Skeletal muscle satellite cell (primary cell): Measurements from ENCODE around the gene NXPH1. TPM values are rescaled to one million over a fixed set of nuclear protein-coding genes. Genes with fewer than 3 reads are reported as not detected.

ENCODE experiments used
- H3K27me3 ChIP-seq: 2 replicates; pipeline ENCODE4 v1.7.0; 2013; ENCODE audit warnings: low read length; ENCODE audit not compliant: control insufficient read depth, insufficient read depth
- H3K36me3 ChIP-seq: 2 replicates; pipeline ENCODE4 v1.7.0; 2013; ENCODE audit warnings: mild to moderate bottlenecking, control low read depth, low read length; ENCODE audit not compliant: insufficient read depth
- H3K4me1 ChIP-seq: 2 replicates; pipeline ENCODE4 v1.7.0; 2013; ENCODE audit warnings: low read length; ENCODE audit not compliant: control insufficient read depth, insufficient read depth
- H3K4me2 ChIP-seq: 2 replicates; pipeline ENCODE4 v1.7.0; 2013; ENCODE audit warnings: mild to moderate bottlenecking, low read length
- H3K4me3 ChIP-seq: 2 replicates; pipeline ENCODE4 v1.7.0; 2013; ENCODE audit warnings: low read length
- H3K9ac ChIP-seq: 2 replicates; pipeline ENCODE4 v1.7.0; 2013; ENCODE audit warnings: mild to moderate bottlenecking, low read depth, low read length, moderate library complexity
- H3K9me3 ChIP-seq: replicated peaks from 2 replicates; pipeline ENCODE4 v1.7.0; 2013; ENCODE audit warnings: mild to moderate bottlenecking, control low read depth, low read length
- total RNA-seq: library from RNA; depleted of rRNA; stranded (reverse); fragments of >200 nt; gene quantifications from 2 replicates; pipeline ENCODE4 v1.2.3, GENCODE V29; 2012; rRNA removed

Gene NXPH1
- not detected in 2 replicates for total RNA-seq

- Histone ChIP-seq H3K4me3 (no peak within 1 kb of the TSS), H3K27me3 (peaks cover 58% of the 10 kb centered on the region), H3K9me3 (no peaks in the 10 kb centered on the region), H3K4me1 (no peaks in the 10 kb centered on the region), H3K9ac (no peak within 1 kb of the TSS), H3K36me3 (no peaks in the 10 kb centered on the region), H3K4me2 (no peak within 1 kb of the TSS)
Measured at GRCh38 chr7:8433477-8434289, at the start of gene NXPH1. NXPH1 (plus strand) TSS chr7:8433609.

DNA sequence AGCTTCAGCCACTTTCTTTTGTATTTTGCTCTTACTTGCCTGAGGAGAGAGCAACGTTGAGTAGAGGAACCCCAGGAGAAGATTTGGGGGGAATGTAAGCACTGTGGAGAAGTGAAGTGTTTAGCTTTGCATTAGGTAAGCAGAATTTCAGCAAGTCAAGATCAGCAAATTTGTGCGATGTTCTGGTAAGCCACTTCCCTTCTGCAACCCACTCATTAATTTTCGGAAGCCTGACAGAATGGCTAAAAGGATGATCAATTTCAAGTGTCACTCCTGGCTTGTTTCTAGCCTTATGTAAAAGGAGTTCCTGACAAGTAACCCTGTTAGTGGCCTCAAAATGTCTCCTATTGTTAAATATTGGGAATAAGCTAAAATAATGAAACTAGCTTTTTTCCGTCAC lies 48.5 kb upstream of the NXPH1 start:
- Histone ChIP-seq H3K9me3 (no peaks in the 10 kb centered on the region), H3K9ac (no peak overlapping the region), H3K27me3 (no peaks in the 10 kb centered on the region), H3K4me2 (no peak overlapping the region), H3K4me1 (no peaks in the 10 kb centered on the region), H3K36me3 (no peaks in the 10 kb centered on the region), H3K4me3 (no peak overlapping the region)

DNA sequence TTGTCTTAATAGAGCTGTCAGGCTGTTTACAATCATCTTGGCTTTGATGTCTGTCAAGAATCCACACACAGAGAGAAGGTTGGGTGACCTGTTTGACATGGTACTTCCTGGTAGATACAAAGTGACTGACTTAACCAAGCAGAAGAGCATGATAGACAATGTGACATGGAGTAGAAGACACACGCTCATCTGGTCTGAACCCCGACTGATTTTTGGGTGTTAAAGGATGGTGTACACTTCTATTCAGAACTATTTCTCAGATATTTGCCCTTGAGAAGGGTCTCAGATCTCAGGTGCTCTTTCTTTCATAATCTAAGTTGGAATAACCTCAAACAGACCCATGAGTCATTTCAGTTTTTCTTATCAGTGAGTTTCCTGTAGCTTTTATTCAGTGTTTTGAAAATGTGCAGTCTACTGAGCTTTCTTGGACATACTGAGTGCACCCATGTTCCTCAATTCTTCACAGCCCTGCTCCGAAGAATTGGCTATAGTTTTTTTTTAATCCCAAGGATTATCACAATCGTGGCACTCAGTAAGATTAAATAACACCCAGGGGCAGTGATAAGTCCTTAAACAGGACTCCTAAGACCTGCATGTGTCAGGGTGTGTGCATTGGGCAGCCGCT lies 46.4 kb upstream of the NXPH1 start:
- no peak overlapping the region for H3K4me2 ChIP-seq
- H3K9me3 ChIP-seq = no peaks in the 10 kb centered on the region
- no peaks in the 10 kb centered on the region for H3K4me1 ChIP-seq
- H3K36me3 ChIP-seq = no peaks in the 10 kb centered on the region
- H3K4me3 ChIP-seq = no peak overlapping the region
- H3K9ac ChIP-seq = no peak overlapping the region
- no peaks in the 10 kb centered on the region for H3K27me3 ChIP-seq

DNA sequence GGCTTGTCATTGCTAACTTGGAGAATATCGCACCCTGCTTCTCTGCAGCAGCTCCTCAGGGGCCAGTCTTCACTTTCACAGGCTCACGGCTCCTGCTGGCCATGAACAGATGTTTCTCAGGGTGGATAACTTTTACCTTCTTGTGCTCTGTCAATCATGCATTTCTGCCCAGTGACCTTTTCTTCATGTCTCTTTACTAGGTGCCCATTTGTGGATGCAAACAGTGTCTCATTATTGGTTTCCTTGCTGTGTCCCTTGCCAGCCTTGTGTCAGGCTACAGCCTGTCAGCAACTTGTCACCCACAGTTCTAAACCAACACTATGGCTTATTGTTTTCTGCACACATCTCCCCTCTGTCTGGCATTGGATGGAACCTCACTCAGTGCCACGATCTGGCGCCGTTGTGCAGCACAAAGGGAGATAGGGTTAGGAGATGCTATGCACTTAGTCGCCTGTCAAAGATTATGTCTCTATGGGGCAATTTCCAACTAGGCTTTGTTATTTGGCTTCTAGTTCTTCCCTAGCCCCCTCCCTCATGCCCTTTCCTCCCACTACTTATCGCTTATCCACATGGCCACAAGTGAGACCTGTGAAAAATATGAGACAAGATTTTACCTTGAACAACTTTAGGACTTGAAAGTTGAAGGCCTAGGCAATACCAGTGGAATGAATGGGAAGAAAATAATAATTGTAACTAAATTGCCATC lies 45.7 kb upstream of the NXPH1 start:
- Histone ChIP-seq H3K4me2 (no peak overlapping the region), H3K9me3 (no peaks in the 10 kb centered on the region)

DNA sequence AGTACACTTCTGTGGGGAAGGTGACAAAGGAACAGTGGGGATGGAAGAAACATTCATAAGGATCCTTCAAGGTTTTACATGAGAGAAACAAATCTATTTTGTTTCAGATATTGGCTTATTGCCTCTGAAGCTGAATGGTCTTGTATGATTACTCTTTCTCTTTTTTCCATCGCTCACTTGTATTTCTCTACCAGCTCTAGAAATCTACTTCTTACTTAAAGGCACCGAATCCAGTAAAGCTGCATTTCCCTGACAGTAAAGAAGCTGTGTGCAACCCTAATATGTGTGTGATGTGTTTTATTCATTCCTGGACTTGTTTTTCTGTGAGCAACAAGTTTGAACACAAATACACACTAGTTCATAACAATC lies 45.2 kb upstream of the NXPH1 start:
- H3K4me2 ChIP-seq = no peak overlapping the region
- no peak overlapping the region for H3K9ac ChIP-seq
- H3K4me1 ChIP-seq = no peaks in the 10 kb centered on the region
- no peaks in the 10 kb centered on the region for H3K27me3 ChIP-seq
- H3K4me3 ChIP-seq = no peak overlapping the region
- H3K36me3 ChIP-seq = no peaks in the 10 kb centered on the region
- H3K9me3 ChIP-seq = no peaks in the 10 kb centered on the region

More for the DNA sequence above, 45.7 kb upstream of the NXPH1 start:
- H3K36me3 ChIP-seq = no peaks in the 10 kb centered on the region
- H3K4me3 ChIP-seq = no peak overlapping the region
- no peaks in the 10 kb centered on the region for H3K4me1 ChIP-seq
- H3K9ac ChIP-seq = no peak overlapping the region
- no peaks in the 10 kb centered on the region for H3K27me3 ChIP-seq

- Histone ChIP-seq H3K9ac (no peak overlapping the region), H3K9me3 (no peaks in the 10 kb centered on the region), H3K4me3 (no peak overlapping the region), H3K27me3 (no peaks in the 10 kb centered on the region), H3K4me1 (no peaks in the 10 kb centered on the region), H3K4me2 (no peak overlapping the region), H3K36me3 (no peaks in the 10 kb centered on the region)
Measured at GRCh38 chr7:8389593-8390261, 43.7 kb upstream of the NXPH1 start.

DNA sequence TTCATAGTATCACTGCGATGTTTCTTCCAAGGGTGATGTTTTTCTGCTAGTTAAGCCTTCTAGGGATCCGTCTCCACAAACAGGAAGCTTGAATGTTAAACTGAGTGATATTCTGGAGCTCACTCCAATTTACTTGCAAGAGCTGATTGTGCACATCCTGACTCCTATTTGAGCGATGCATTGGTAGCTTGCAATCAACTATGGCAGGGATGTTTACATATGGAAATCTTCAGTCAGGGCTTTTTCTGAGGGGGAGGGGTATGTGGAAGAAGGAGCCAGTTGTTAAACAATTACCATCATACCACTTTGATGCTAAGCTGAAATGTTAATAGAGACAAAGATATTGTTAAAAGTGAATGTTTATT lies 43.2 kb upstream of the NXPH1 start:
- Histone ChIP-seq H3K27me3 (no peaks in the 10 kb centered on the region), H3K36me3 (no peaks in the 10 kb centered on the region), H3K4me3 (no peak overlapping the region), H3K9ac (no peak overlapping the region), H3K9me3 (no peaks in the 10 kb centered on the region), H3K4me1 (no peaks in the 10 kb centered on the region), H3K4me2 (no peak overlapping the region)

DNA sequence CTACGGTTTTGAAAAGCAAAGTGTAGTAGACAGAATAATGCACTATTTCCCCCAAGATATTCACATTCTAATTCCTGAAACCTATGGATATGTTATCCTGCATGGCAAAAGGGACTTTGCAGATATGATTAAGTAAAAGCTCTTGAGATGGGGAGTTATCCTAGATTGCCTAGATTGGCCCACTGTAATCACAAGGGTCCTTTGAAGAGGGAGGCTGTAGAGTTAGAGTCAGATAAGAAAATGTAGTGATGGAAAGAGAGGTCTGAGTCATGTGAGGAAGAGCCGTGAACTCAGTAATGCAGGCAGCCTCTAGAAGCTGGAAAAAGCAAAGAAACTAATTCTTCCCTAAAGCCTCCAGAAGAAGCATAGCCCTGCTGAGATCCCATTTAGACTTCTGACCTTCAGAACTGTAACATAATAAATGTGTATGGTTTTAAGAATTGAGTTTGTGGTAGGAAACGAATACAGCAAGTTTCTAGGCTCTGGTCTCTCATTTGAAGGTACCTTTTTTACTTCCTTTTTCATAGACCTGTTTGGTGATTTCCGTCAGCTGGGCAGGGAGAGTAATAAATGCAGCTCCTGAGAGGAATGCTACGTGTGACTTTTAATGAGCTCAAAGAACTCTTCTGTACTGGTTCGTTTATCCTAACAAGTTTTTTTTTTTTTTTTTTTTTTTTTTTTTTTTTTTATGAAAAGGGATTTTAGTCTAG lies 41.9 kb upstream of the NXPH1 start:
- no peaks in the 10 kb centered on the region for H3K9me3 ChIP-seq
- H3K27me3 ChIP-seq = no peaks in the 10 kb centered on the region
- no peaks in the 10 kb centered on the region for H3K4me1 ChIP-seq
- no peak overlapping the region for H3K9ac ChIP-seq
- H3K36me3 ChIP-seq = no peaks in the 10 kb centered on the region
- H3K4me2 ChIP-seq = no peak overlapping the region
- H3K4me3 ChIP-seq = no peak overlapping the region

DNA sequence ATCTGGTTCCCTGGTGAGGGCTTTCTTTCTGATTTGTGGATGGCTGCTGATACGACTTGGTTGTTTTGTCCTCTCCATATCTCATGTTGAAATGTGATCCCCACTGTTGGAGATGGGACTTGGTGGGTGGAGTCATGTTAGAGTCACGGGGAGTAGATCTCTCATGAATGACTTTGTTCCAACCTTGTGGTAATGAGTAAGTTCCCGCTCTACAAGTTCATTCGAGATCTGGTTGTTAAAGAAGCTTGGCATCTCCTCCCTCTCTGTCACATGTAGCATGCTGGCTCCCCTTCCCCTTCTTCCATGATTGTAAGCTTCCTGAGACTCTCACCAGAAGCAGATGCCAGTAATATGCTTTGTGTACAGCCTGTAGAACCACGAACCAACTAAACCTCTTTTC lies 37.1 kb upstream of the NXPH1 start:
- Histone ChIP-seq H3K27me3 (no peaks in the 10 kb centered on the region), H3K9me3 (no peaks in the 10 kb centered on the region), H3K4me3 (no peak overlapping the region), H3K9ac (no peak overlapping the region), H3K4me1 (no peaks in the 10 kb centered on the region), H3K4me2 (no peak overlapping the region), H3K36me3 (no peaks in the 10 kb centered on the region)

DNA sequence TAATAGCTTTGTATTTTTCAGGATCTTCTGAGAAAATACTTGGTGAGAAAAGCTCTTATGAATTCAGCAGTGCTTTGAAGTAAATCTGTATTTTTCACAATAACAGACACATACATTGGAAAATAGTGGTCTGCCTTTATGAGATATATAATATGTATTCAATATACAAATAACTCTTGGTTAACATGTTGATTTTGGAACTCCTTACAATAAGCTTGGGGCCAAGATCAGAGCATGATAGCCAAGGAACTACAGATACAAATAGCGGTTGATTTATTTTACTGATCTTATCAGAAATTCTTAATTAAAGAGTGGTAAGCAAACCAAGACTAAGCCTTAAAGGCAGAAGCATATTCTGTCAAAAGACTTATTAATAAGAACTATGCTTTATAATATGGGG lies 24.5 kb upstream of the NXPH1 start:
- Histone ChIP-seq H3K4me1 (no peaks in the 10 kb centered on the region), H3K9ac (no peak overlapping the region), H3K4me2 (no peak overlapping the region), H3K9me3 (no peaks in the 10 kb centered on the region), H3K27me3 (no peaks in the 10 kb centered on the region), H3K4me3 (no peak overlapping the region), H3K36me3 (no peaks in the 10 kb centered on the region)

DNA sequence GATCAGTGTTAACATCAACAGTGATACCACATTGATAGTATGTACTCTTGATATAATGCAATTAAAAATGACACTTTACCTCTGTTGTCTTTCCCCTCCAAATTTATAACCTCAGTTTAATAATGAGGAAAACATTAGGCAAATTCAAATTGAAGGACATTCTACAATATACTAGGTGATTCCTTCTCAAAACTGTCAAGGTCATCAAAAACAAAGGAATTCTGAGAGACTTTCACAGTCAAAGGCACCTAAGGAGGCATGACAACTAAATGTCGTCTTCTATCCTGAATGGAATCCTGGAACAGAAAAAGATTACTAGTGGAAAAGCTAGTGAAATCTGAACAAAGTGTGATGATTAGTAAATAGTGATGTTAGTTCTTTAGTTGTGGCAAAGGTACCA lies 22.3 kb upstream of the NXPH1 start:
- Histone ChIP-seq H3K9ac (no peak overlapping the region), H3K4me3 (no peak overlapping the region), H3K27me3 (no peaks in the 10 kb centered on the region), H3K36me3 (no peaks in the 10 kb centered on the region), H3K4me2 (no peak overlapping the region), H3K4me1 (no peaks in the 10 kb centered on the region), H3K9me3 (no peaks in the 10 kb centered on the region)
